ENCODE data around the gene BAZ2B.

Gene BAZ2B

DNA sequence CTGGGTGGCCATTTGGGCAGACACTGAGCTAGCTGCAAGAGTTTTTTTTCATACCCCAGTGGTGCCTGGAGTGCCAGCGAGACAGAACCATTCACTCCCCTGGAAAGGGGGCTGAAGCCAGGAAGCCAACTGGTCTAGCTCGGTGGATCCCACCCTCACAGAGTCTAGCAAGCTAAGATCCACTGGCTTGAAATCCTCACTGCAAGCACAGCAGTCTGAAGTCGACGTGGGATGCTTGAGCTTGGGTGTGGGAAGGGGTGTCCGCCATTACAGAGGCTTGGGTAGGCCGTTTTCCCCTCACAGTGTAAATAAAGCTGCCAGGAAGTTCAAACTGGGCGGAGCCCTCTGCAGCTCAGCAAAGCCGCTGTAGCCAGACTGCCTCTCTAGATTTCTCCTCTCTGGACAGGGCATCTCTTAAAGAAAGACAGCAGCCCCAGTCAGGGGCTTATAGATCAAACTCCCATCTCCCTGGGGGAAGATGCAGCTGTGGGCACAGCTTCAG, 260.2 kb downstream of the BAZ2B start:
- Histone ChIP-seq H4K20me1 (ENCODE audit: insufficient read depth, low read length, poor library complexity, severe bottlenecking) (no peaks in the 10 kb centered on the region), H3K79me2 (ENCODE audit: insufficient read depth, low read length) (no peaks in the 10 kb centered on the region), H2AFZ (ENCODE audit: low read length) (no peak overlapping the region), H3K4me2 (ENCODE audit: low read depth, low read length, poor library complexity, severe bottlenecking) (no peak overlapping the region), H3K9ac (ENCODE audit: low read depth, low read length, poor library complexity, severe bottlenecking) (no peak overlapping the region), H3K27me3 (ENCODE audit: insufficient read depth, low read length, poor library complexity, severe bottlenecking) (no peaks in the 10 kb centered on the region), H3K9me2 (replicated peaks; ENCODE audit: low read depth, low read length) (no peaks in the 10 kb centered on the region), H3K36me3 (ENCODE audit: insufficient read depth, low read length) (peaks cover 4% of the 10 kb centered on the region; the same call in 1 of the 2 replicates), H3K4me1 (ENCODE audit: insufficient read depth, low read length, poor library complexity, severe bottlenecking) (no peaks in the 10 kb centered on the region), H3F3A (ENCODE audit: low read depth) (no peaks in the 10 kb centered on the region), H3K4me3 (ENCODE audit: low read length, poor library complexity, severe bottlenecking) (no peak overlapping the region), H3K9me3 (ENCODE audit: insufficient read depth, low read depth, low read length) (no peaks in the 10 kb centered on the region)
- TF ChIP-seq EZH2phosphoT487 (IDR thresholded peaks at IDR 0.05; ENCODE audit: borderline replicate concordance) (no peak), CTCF (conservative IDR thresholded peaks at IDR 0.05; ENCODE audit: low read length) (no peak)

DNA sequence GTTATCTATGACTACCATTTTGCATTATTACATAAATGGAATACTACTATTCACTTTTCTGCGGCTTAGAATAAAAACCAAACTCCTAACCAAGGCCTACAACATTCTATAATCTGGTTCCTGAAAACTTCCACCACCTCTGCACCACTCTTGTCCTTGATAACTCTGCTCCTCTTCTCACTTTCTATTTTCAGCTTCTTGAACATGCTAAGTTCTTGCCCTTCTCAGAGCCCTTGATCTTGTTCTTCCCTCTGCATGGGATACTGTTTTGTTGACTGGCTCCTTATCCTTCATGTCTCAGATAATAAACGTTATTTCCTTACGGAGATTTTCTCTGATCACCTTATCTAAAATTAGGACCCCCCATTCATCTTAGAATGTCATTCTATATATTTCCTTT, 264.4 kb downstream of the BAZ2B start:
- TF ChIP-seq EZH2phosphoT487 (IDR thresholded peaks at IDR 0.05; ENCODE audit: borderline replicate concordance) (no peak), CTCF (conservative IDR thresholded peaks at IDR 0.05; ENCODE audit: low read length) (no peak)
- Histone ChIP-seq H4K20me1 (ENCODE audit: insufficient read depth, low read length, poor library complexity, severe bottlenecking) (no peaks in the 10 kb centered on the region), H3F3A (ENCODE audit: low read depth) (no peaks in the 10 kb centered on the region), H3K4me1 (ENCODE audit: insufficient read depth, low read length, poor library complexity, severe bottlenecking) (no peaks in the 10 kb centered on the region), H2AFZ (ENCODE audit: low read length) (no peak overlapping the region), H3K79me2 (ENCODE audit: insufficient read depth, low read length) (no peaks in the 10 kb centered on the region), H3K36me3 (ENCODE audit: insufficient read depth, low read length) (peaks cover 33% of the 10 kb centered on the region), H3K27me3 (ENCODE audit: insufficient read depth, low read length, poor library complexity, severe bottlenecking) (no peaks in the 10 kb centered on the region), H3K9me2 (replicated peaks; ENCODE audit: low read depth, low read length) (no peaks in the 10 kb centered on the region), H3K9me3 (ENCODE audit: insufficient read depth, low read depth, low read length) (no peaks in the 10 kb centered on the region), H3K9ac (ENCODE audit: low read depth, low read length, poor library complexity, severe bottlenecking) (no peak overlapping the region), H3K4me2 (ENCODE audit: low read depth, low read length, poor library complexity, severe bottlenecking) (no peak overlapping the region), H3K4me3 (ENCODE audit: low read length, poor library complexity, severe bottlenecking) (no peak overlapping the region)

DNA sequence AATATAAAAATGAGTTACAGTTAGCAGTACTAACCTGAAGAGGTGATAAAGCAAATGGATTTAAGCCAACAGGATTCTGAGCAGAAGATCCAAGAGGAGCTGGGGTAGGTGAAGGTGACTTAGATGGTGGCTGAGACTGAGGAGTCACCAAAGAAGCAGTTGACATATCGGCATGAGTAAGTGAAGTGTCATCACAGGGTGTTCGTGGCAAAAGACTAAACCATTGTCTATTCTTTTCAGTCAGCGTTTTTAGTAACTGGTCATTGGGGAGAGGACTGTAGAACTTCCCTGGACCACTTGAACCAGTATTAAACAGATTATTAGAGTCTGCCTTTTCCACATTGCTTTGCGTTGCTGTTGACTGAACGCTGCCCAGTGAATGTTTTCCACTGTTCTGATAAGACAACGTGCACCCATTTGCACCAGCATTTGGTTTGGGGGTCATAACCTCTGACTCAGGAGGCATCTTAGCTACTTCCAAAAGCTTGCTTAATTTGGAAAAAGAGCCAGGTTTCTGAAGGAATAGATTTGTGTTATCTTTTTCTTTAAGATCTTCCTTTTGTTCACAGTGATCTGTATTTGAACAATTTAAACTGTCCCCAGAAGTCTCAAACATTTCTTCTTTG, 266.6 kb downstream of the BAZ2B start:
- no peak overlapping the region for H2AFZ ChIP-seq (ENCODE audit: low read length)

More for the DNA sequence above, 266.6 kb downstream of the BAZ2B start:
- H3F3A ChIP-seq (ENCODE audit: low read depth): no peaks in the 10 kb centered on the region
- no peaks in the 10 kb centered on the region for H3K9me2 ChIP-seq (replicated peaks; ENCODE audit: low read depth, low read length)
- H3K4me3 ChIP-seq (ENCODE audit: low read length, poor library complexity, severe bottlenecking): no peak overlapping the region
- H4K20me1 ChIP-seq (ENCODE audit: insufficient read depth, low read length, poor library complexity, severe bottlenecking): no peaks in the 10 kb centered on the region
- no peaks in the 10 kb centered on the region for H3K27me3 ChIP-seq (ENCODE audit: insufficient read depth, low read length, poor library complexity, severe bottlenecking)
- no peaks in the 10 kb centered on the region for H3K79me2 ChIP-seq (ENCODE audit: insufficient read depth, low read length)
- H3K36me3 ChIP-seq (ENCODE audit: insufficient read depth, low read length): peaks cover 34% of the 10 kb centered on the region
- H3K9ac ChIP-seq (ENCODE audit: low read depth, low read length, poor library complexity, severe bottlenecking): no peak overlapping the region
- no peak overlapping the region for H3K4me2 ChIP-seq (ENCODE audit: low read depth, low read length, poor library complexity, severe bottlenecking)
- no peak for TF ChIP-seq CTCF (conservative IDR thresholded peaks at IDR 0.05; ENCODE audit: low read length)
- TF ChIP-seq EZH2phosphoT487 (IDR thresholded peaks at IDR 0.05; ENCODE audit: borderline replicate concordance): no peak
- H3K9me3 ChIP-seq (ENCODE audit: insufficient read depth, low read depth, low read length): no peaks in the 10 kb centered on the region
- no peaks in the 10 kb centered on the region for H3K4me1 ChIP-seq (ENCODE audit: insufficient read depth, low read length, poor library complexity, severe bottlenecking)

Measured in Loucy (cell line).